ENCODE measurements around the gene PKNOX1. TPM values are rescaled to one million over a fixed set of nuclear protein-coding genes. Genes with fewer than 3 reads are reported as not detected.
A peak's percentile ranks its signal among the peaks of the same experiment; 100 is the strongest.
"Not testable (repeated sequence)": the region's sequence is repeated elsewhere in the genome, so short reads cannot be mapped to it uniquely, and the experiment has no call there.

Gene PKNOX1
- total RNA-seq, 1 experiment from 2014 or later = 20.0 TPM

- peak; percentile 38 for DNase-seq
- not testable (repeated sequence) for H3K4me3 ChIP-seq (ENCODE audit: insufficient read depth, low read depth, low read length); H3K27me3 ChIP-seq (ENCODE audit: control insufficient read depth, insufficient read depth, low read length); H3K36me3 ChIP-seq (replicated peaks; ENCODE audit: control insufficient read depth, insufficient read depth, low read length)
Observed at GRCh38 chr21:42938606-42938995, 35.8 kb upstream of the PKNOX1 start.

- H3K27me3 ChIP-seq (ENCODE audit: control insufficient read depth, insufficient read depth, low read length) = no peaks in the 10 kb centered on the region
- no peak overlapping the region for H3K4me3 ChIP-seq (ENCODE audit: insufficient read depth, low read depth, low read length)
- no peaks in the 10 kb centered on the region for H3K36me3 ChIP-seq (replicated peaks; ENCODE audit: control insufficient read depth, insufficient read depth, low read length)
- DNase-seq = peak; percentile 1
Observed at GRCh38 chr21:42939582-42940413, 34.6 kb upstream of the PKNOX1 start.

DNA sequence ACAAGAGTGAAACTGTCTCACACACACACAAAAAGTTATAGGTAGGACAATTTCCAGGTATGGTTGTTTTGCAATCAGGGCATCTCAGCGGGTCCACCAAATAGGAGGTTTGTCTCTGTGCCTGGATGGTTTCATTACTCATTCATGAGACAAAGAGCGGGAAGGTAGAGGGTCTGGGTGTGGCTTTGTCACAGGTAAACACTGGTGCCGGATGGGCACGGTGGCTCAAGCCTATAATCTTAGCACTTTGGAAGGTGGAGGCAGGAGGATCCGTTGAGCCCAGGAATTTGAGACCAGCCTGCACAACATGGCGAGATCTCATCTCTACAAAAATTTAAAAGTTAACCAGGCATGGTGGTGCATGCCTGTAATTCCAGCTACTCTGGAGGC, 32.7 kb upstream of the PKNOX1 start:
- no peak overlapping the region for H3K4me3 ChIP-seq (ENCODE audit: insufficient read depth, low read depth, low read length)
- no peaks in the 10 kb centered on the region for H3K27me3 ChIP-seq (ENCODE audit: control insufficient read depth, insufficient read depth, low read length)
- no peaks in the 10 kb centered on the region for H3K36me3 ChIP-seq (replicated peaks; ENCODE audit: control insufficient read depth, insufficient read depth, low read length)
- DNase-seq = no peak

- Histone ChIP-seq H3K4me3 (ENCODE audit: insufficient read depth, low read depth, low read length) (no peak overlapping the region), H3K36me3 (replicated peaks; ENCODE audit: control insufficient read depth, insufficient read depth, low read length) (no peaks in the 10 kb centered on the region), H3K27me3 (ENCODE audit: control insufficient read depth, insufficient read depth, low read length) (no peaks in the 10 kb centered on the region)
- no peak for DNase-seq
Observed at GRCh38 chr21:42942244-42942643, 32.1 kb upstream of the PKNOX1 start.

GRCh38 chr21:42949094-42949755, 25.1 kb upstream of the PKNOX1 start:
- H3K36me3 ChIP-seq (replicated peaks; ENCODE audit: control insufficient read depth, insufficient read depth, low read length); H3K27me3 ChIP-seq (ENCODE audit: control insufficient read depth, insufficient read depth, low read length); DNase-seq; H3K4me3 ChIP-seq (ENCODE audit: insufficient read depth, low read depth, low read length): not testable (repeated sequence)

DNA sequence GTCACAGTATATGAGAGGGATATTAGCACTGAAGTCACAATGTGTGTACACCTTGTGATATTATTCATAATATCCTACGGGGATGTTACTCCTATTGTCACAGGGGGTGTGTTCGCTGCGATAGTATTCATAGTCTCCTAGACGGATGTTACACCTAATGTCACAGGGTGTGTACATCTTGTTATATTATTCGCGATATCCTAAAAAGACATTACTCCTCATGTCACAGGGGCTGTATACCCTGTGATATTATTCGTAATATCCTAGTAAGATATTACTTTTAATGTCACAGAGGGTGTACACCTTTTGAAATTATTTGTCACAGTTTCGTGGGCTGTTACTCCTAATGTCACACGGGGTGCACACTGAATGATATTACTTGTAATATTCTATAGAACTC, 23.2 kb upstream of the PKNOX1 start:
- DNase-seq; H3K4me3 ChIP-seq (ENCODE audit: insufficient read depth, low read depth, low read length); H3K27me3 ChIP-seq (ENCODE audit: control insufficient read depth, insufficient read depth, low read length); H3K36me3 ChIP-seq (replicated peaks; ENCODE audit: control insufficient read depth, insufficient read depth, low read length): not testable (repeated sequence)

- no peak for DNase-seq
- Histone ChIP-seq H3K27me3 (ENCODE audit: control insufficient read depth, insufficient read depth, low read length) (no peaks in the 10 kb centered on the region), H3K4me3 (ENCODE audit: insufficient read depth, low read depth, low read length) (no peak overlapping the region), H3K36me3 (replicated peaks; ENCODE audit: control insufficient read depth, insufficient read depth, low read length) (no peaks in the 10 kb centered on the region)
Observed at GRCh38 chr21:42956824-42957630, 17.3 kb upstream of the PKNOX1 start.

DNA sequence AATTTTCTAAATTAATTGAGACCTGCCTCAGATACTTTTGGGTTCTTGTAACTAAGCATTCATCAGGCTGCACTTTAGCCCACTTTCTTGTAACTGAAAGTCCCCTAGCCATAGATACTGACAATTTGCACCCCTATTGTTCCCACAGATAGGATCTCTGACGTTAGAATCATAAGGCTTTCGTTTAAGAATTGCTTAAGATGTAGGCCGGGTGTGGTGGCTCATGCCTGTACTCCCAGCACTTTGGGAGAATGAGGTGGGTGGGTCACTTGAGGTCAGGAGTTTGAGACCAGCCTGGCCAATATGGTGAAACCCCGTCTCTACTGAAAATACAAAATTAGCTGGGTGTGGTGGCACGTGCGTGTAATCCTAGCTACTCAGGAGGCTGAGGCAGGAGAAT, 16.2 kb upstream of the PKNOX1 start:
- not testable (repeated sequence) for DNase-seq; H3K36me3 ChIP-seq (replicated peaks; ENCODE audit: control insufficient read depth, insufficient read depth, low read length); H3K27me3 ChIP-seq (ENCODE audit: control insufficient read depth, insufficient read depth, low read length); H3K4me3 ChIP-seq (ENCODE audit: insufficient read depth, low read depth, low read length)

DNA sequence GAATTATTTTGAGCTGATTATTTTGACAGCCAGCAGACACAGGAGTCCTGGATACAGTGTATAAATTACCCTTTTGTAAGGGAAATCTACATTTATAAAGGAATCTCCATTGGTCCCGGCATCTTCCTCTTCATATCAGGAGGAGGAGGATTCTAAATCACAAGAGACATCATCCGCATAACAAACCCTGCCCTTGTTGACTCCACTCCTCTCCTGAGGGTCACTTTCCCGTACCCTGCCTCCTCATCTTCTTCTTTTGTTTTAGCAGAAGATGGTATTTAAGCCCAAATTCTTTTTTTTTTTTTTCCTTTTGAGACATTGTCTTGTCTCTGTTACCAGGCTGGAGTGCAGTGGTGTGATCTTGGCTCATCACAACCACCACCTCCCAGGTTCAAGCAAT, 14.6 kb upstream of the PKNOX1 start:
- Histone ChIP-seq H3K36me3 (replicated peaks; ENCODE audit: control insufficient read depth, insufficient read depth, low read length) (no peaks in the 10 kb centered on the region), H3K4me3 (ENCODE audit: insufficient read depth, low read depth, low read length) (no peak overlapping the region), H3K27me3 (ENCODE audit: control insufficient read depth, insufficient read depth, low read length) (no peaks in the 10 kb centered on the region)
- DNase-seq = peak; percentile 86

DNA sequence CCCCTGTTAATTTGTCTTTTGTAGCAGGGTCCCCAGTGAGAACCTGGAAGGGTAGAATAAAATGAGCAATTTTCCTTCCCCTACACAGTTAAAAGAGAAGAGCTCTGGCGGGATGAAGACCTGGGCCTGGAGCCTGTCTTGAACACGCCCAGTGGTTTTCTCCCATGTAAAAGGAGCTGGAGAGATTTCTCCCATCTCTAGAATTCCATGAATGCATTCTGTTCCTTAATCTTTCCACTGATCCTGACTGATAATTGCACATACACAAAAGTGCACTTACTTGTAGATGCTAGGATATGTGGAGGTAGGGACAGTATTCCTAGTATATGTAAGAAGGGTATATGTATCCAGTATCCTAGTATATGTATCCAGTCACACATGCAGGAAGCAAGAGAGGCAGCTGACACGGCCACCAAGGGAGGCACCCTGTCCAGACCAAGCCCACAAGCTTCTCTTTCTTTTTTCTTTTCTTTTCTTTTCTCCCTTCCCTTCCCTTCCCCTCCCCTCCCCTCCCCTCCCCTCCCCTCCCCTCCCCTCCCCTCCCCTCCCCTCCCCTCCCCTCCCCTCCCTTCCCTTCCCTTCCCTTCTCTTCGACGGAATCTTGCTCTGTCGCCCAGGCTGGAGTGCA, 11.9 kb upstream of the PKNOX1 start:
- no peaks in the 10 kb centered on the region for H3K27me3 ChIP-seq (ENCODE audit: control insufficient read depth, insufficient read depth, low read length)
- no peaks in the 10 kb centered on the region for H3K36me3 ChIP-seq (replicated peaks; ENCODE audit: control insufficient read depth, insufficient read depth, low read length)
- H3K4me3 ChIP-seq (ENCODE audit: insufficient read depth, low read depth, low read length) = no peak overlapping the region
- peak; percentile 23 for DNase-seq

DNA sequence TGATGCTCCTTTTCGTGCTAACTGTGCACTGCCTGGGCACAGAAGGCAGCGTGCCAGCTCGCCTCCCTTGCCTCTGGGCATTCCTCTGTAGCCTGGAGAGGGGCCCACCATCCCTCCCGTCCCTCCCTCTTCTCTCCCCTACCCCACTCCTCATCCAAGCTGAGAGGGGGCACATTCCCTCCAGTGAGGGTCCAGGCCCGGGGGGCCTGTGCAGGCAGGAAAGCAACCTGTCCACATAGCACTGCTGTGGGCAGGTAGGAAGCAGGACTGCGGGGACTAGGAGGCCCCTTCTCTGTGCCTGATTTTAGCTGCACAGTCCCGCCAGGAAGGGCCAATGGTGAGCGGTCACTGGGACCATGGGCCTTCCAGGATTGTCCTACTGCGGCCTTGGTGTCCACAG, 10.3 kb upstream of the PKNOX1 start:
- Histone ChIP-seq H3K27me3 (ENCODE audit: control insufficient read depth, insufficient read depth, low read length) (no peaks in the 10 kb centered on the region), H3K36me3 (replicated peaks; ENCODE audit: control insufficient read depth, insufficient read depth, low read length) (no peaks in the 10 kb centered on the region), H3K4me3 (ENCODE audit: insufficient read depth, low read depth, low read length) (no peak overlapping the region)
- DNase-seq = peak; percentile 27

DNA sequence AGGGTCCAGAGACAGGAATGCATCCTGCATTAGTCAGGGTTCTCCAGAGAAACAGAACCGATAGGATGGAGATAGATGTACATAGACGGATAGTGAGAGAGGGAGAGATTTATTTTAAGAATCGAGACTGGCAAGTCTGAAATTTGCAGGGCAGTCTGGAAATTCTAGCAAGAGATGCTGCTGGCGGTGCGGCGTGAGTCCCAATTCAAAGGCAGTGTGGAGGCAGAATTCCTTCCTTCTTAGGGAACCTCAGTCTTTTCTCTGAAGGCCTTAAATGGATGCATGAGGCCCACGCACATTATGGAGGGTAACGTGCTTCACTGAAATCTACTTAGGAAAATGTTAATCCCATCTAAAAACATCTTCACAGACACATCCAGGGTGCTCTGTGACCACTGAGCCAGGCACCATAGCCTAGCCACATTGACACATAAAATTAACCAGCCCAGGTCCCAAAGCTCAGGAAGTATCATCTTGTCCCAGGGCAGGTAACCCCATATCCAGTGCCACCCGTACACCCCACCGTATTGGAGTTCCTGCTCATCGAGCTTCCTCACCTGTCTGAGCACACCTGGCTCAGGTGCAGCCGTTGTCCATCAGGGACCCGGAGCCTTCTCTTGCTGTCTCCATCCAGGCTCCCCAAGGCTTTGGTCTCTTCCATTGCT, 9.7 kb upstream of the PKNOX1 start:
- Histone ChIP-seq H3K4me3 (ENCODE audit: insufficient read depth, low read depth, low read length) (no peak overlapping the region), H3K36me3 (replicated peaks; ENCODE audit: control insufficient read depth, insufficient read depth, low read length) (no peaks in the 10 kb centered on the region), H3K27me3 (ENCODE audit: control insufficient read depth, insufficient read depth, low read length) (no peaks in the 10 kb centered on the region)
- peak; percentile 7 for DNase-seq

- DNase-seq = no peak
- Histone ChIP-seq H3K4me3 (ENCODE audit: insufficient read depth, low read depth, low read length) (no peak overlapping the region), H3K36me3 (replicated peaks; ENCODE audit: control insufficient read depth, insufficient read depth, low read length) (no peaks in the 10 kb centered on the region), H3K27me3 (ENCODE audit: control insufficient read depth, insufficient read depth, low read length) (no peaks in the 10 kb centered on the region)
Observed at GRCh38 chr21:42965211-42965560, 9.2 kb upstream of the PKNOX1 start.

GRCh38 chr21:42967616-42968015, 6.7 kb upstream of the PKNOX1 start:
- not testable (repeated sequence) for H3K36me3 ChIP-seq (replicated peaks; ENCODE audit: control insufficient read depth, insufficient read depth, low read length); DNase-seq; H3K4me3 ChIP-seq (ENCODE audit: insufficient read depth, low read depth, low read length)

More at GRCh38 chr21:42967616-42968015, 6.7 kb upstream of the PKNOX1 start:
- not testable (repeated sequence) for H3K27me3 ChIP-seq (ENCODE audit: control insufficient read depth, insufficient read depth, low read length)
